ENCODE measurements around the gene KAT7.

The KAT7 gene

DNA sequence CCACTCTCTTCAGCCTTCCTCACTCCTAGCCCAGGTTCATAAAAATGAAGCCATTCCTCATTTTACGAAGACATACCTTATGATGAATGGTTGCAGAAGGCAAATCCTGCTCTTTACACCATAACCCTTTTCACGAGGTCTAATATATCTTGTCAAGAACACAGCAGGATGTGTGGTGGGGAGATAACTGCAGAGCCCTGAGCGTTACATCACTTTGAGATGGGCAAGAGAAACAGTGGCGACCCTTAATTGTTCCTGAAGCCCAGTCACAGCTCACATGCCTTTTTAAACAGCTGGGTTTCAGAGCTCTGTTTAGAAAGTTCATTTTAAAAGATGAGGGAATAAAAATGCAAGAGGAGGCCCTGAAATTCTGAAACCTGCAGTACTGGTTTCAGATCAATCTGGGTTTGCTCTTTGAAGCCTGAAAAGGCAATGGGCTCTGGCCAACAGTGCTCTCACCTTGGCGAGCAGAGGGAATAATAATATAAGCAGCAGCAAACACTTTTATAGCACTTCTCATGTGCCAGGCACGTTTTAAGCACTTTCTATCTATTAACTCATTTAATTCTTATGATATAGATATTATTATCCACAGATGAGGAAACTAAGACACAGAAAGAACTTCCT, 27.4 kb upstream of the KAT7 start:
- DNase-seq (ENCODE audit: low read depth in 2 of 2), result no peak

- no peak for DNase-seq (ENCODE audit: low read depth in 2 of 2)
Measured at GRCh38 chr17:49762151-49762941, 26.1 kb upstream of the KAT7 start.

DNA sequence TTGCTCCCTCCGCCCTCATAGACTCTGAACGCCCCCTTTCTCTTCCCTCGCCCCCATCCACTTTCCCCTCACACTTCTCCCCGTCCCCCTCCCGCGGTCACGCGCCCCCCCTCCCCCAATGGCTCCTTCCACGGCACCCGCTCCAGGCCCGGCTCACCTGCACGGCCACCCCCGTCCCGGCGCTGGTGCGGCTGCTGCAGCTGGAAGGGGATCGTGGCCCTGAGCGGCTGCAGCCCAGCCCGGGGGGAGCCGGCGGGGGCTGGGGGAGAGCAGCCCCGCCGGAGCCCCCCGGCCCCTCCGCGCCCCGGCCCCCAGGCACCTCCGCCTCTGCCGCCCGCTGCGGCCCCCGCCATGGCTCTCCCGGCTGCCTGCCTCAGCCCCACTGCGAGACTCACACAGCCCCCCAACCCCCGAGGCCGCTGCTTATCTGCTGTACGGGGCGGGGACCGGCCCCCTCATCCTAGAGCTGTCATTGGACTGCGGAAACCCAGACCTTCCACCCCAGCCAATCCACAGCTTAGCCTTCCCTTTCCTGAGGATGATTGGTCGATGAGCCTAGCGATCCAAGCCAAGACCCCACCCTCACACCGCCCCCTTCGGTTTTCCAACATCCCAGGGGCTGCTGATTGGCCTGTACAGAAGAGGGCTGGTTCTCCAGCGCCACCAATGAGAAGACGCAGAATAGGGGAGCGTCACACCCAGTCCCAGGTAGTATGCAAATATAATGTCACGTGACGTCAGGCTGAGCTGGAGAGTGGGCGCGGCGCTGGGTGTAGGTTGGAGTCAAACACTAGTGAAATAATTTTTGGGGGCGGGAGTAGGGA, 24.5 kb upstream of the KAT7 start, which contains the start of gene FAM117A:
FAM117A (minus strand) TSS at position 397 of the 824 bp plus-strand sequence; CDS start at position 353, 44 bp downstream.
- DNase-seq (ENCODE audit: low read depth in 2 of 2), result peak; percentile 82 to 94

- DNase-seq (ENCODE audit: low read depth in 2 of 2), result no peak
Measured at GRCh38 chr17:49764559-49765180, 23.8 kb upstream of the KAT7 start.

- no peak for DNase-seq (ENCODE audit: low read depth in 2 of 2)
Measured at GRCh38 chr17:49766918-49767530, 21.5 kb upstream of the KAT7 start.

- DNase-seq (ENCODE audit: low read depth in 2 of 2), result no peak
Measured at GRCh38 chr17:49775546-49776260, 12.8 kb upstream of the KAT7 start.

GRCh38 chr17:49776551-49777300, 11.8 kb upstream of the KAT7 start:
- no peak for DNase-seq (ENCODE audit: low read depth in 2 of 2)

DNA sequence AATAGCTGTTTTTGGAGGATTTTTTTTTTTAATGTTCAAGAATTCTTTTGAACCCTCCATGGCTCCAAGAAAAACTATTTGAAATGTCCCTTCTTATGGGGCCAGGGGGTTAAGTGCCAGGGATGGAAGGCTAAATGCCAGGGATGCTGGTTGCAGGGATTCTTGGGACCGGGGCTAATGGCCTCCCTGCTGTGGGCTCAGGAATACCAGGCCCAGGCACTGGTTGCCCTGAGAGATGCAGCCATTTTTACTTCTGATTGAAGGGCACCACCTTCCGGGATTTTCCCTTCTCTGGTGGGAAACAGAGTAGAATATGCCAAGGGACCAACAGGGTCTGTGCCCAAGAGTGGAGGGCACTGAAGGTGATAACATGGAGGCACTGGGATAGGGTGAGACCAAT, 10.9 kb upstream of the KAT7 start:
- no peak for DNase-seq (ENCODE audit: low read depth in 2 of 2)

DNA sequence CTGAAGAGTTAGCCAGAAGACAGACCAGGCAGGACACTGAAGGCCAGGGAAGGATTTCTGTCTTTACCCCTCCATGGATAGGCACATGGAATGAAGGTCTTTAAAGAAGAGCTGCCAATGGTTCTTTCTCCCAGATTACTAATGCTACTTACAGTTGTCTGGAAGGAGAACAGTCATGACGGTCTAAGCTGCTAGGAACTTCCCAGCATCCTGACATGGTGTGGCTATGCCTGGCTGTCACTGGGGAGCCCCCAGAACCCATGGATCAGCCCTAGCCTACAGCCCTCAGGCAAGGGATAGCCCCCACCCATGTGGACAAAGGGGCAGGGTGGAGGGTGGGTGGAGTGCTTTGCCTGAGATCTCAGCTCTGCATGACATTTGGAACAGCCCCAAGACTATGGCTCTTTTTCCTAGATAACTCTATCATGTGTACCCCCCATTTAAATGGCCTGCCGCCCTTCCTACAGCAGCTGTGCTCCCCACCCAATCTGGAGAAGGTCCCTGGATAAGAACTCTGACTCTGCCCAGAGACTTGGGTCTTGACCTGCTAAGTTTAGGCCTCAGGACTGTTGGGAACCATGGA, 9.2 kb upstream of the KAT7 start:
- no peak for DNase-seq (ENCODE audit: low read depth in 2 of 2)

DNA sequence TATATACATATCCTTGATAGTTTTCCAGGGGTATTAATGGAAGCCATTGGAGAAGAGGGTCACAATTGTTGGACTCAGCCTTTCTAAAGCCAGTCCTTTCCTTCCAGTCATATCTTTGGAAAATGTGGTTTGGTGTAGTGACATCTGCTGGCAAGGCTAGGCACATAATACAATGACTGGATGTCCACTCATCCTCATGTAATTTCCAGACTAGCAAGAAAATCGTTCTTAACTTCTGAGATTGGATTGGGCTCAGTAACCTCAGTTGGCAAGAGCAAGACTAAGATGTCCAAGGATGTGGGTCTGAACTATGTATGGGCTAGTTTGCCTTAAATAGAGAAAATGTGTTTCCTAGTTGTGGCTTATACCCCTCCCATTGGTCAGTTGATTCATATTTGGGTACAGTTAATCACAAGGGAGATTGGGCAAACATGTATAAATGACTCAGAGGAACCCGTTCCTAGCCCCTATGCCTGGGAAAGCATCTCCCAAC, 8.7 kb upstream of the KAT7 start:
- no peak for DNase-seq (ENCODE audit: low read depth in 2 of 2)

GRCh38 chr17:49783071-49783715, 5.3 kb upstream of the KAT7 start:
- no peak for DNase-seq (ENCODE audit: low read depth in 2 of 2)

DNA sequence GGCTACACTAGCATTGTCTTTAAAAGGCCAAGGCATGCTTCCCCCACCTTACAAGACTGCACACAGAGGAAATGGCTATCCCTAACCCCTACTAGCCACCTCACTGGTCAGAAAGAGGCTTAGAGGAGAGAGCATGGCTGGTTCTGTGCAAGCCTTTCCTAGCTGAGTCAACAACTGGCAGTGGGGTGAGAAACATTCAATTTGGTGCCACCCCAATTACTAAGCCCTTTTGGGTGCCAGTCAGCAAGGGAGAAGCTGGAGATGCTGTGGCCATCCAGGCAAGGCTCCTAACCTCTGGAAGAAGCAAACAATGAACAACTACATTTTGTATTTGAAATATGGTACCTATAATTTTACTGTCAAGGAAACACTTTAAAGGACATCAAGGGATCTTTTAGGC, 4.7 kb upstream of the KAT7 start:
- DNase-seq (ENCODE audit: low read depth in 2 of 2), result no peak

GRCh38 chr17:49784636-49785035, 3.8 kb upstream of the KAT7 start:
- DNase-seq (ENCODE audit: low read depth in 2 of 2), result no peak

- no peak for DNase-seq (ENCODE audit: low read depth in 2 of 2)
Measured at GRCh38 chr17:49787884-49788477, 500 bp upstream of the KAT7 start.

- no peak for DNase-seq (ENCODE audit: low read depth in 2 of 2)
Measured at GRCh38 chr17:49789243-49789578, 730 bp downstream of the KAT7 start.

DNA sequence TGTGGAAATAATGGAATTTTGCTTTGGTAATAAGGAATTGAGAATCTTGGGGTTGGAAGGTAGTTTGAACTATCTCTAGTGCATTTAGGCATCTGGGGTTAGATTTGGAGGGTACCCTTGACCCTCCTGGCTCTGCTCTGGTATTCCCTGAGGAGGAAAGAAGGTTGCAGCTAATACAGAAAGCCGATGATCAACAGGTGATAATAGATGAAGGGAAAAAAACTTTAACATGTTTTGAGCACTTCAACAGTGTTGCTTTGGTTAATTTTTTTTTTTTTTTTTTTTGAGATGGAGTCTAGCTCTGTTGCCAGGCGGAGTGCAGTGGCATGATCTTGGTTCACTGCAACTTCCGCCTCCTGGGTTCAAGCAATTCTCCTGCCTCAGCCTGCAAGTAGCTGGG, 4.8 kb downstream of the KAT7 start:
- no peak for DNase-seq (ENCODE audit: low read depth in 2 of 2)

DNA sequence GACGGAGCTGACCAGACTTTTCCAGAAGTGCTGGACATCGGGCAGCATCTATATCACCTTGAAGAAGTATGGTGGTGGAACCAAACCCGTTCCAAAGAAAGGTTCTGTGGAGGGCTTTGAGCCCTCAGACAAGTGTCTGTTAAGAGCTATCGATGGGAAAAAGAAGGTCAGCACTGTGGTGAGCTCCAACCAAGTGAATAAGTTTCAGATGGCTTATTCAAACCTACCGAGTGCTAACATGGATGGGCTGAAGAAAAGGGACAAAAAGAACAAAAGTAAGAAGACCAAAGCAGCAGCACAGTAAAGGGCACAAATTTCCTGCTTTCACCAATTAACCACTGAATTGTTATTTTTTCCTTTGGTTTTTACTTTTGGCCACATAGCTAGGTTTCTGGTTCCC, 6.9 kb downstream of the KAT7 start:
- no peak for DNase-seq (ENCODE audit: low read depth in 2 of 2)

GRCh38 chr17:49798182-49798581, 9.7 kb downstream of the KAT7 start:
- no peak for DNase-seq (ENCODE audit: low read depth in 2 of 2)

- no peak for DNase-seq (ENCODE audit: low read depth in 2 of 2)
Measured at GRCh38 chr17:49798738-49799137, 10.3 kb downstream of the KAT7 start.

All from stimulated activated CD8-positive, alpha-beta memory T cell treated with anti-CD3 and anti-CD28 coated beads, Interleukin-2, amount 100 ng/mL, for 48 hours (primary cell).